Bronchial epithelial cell (primary cell): ENCODE measurements around the gene AKR1B1. TPM values are rescaled to one million over a fixed set of nuclear protein-coding genes. Genes with fewer than 3 reads are reported as not detected.

Source experiments
- DNase-seq: peaks from one replicate; pipeline ENCODE4 v3.0.0-alpha.2; 2010; ENCODE audit warnings: low read depth
- FAIRE-seq: peaks from 2 replicates; lab custom pipeline; 2011; peaks lifted over from hg19 to GRCh38; lab: Jason Lieb, UNC
- H3K27me3 ChIP-seq: 2 replicates; pipeline ENCODE4 v1.5.1; 2011; ENCODE audit warnings: low read length; ENCODE audit not compliant: control insufficient read depth, insufficient read depth
- H3K36me3 ChIP-seq: 2 replicates; pipeline ENCODE4 v1.5.1; 2011; ENCODE audit warnings: low read length; ENCODE audit not compliant: control insufficient read depth, insufficient read depth
- H3K4me3 ChIP-seq: 2 replicates; pipeline ENCODE4 v1.5.1; 2011; ENCODE audit warnings: mild to moderate bottlenecking, low read depth, low read length, control low read depth
- total RNA-seq: library from RNA; depleted of rRNA; stranded (reverse); fragments of >200 nt; gene quantifications from 2 replicates; pipeline ENCODE4 v1.2.1, GENCODE V29; 2014
- TF ChIP-seq, protein P1 (sequence below): IDR thresholded peaks from 2 replicates; pipeline ENCODE4 v1.5.1; 2011; ENCODE audit warnings: mild to moderate bottlenecking, moderate library complexity, low read length, control low read depth, inconsistent platforms; ENCODE audit not compliant: insufficient read depth, severe bottlenecking

The AKR1B1 gene
- total RNA-seq, 1 donor from 2014 or later = 77.1 TPM

DNA sequence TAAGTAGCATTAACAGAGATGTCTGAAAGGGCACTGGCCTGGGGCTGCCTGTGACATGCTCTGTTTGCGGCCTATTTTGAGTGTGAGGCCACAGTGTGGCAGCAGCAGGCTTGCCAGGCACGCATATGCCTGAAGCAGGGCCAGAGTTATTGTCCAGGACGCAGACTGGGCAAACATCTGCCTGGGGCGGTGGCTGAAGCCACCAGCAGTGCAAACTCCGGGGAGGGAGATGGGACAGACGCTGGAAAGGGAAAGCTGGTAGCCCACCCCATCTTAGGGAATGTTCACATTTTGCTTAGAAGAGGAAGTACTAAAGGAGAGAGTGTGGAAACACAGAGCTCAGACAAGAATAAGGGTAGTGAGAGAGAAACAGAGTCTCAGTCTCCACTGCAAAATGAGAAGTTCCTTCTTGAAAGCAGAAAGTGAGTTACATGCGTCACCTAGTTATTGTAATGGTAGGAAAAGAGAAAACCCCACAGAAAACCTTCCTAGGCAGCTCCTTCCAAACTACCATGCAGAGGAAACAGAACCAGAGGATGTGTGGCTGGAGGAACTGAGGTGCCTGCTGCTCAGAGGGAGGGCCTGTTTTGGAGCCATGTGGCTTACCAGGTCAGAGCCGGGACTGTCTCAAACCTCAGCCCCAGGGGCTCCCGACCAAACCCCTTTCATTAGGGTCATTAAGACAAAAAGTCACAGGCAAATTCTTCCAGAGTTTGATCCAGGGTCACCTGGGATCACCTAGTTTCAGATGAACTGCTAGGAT is 14.5 kb downstream of the AKR1B1 start:
- Histone ChIP-seq H3K4me3 (no peak overlapping the region), H3K27me3 (no peaks in the 10 kb centered on the region), H3K36me3 (peaks cover 18% of the 10 kb centered on the region)
- DNase-seq (no peak), FAIRE-seq (no peak)
- TF ChIP-seq, protein P1, sequence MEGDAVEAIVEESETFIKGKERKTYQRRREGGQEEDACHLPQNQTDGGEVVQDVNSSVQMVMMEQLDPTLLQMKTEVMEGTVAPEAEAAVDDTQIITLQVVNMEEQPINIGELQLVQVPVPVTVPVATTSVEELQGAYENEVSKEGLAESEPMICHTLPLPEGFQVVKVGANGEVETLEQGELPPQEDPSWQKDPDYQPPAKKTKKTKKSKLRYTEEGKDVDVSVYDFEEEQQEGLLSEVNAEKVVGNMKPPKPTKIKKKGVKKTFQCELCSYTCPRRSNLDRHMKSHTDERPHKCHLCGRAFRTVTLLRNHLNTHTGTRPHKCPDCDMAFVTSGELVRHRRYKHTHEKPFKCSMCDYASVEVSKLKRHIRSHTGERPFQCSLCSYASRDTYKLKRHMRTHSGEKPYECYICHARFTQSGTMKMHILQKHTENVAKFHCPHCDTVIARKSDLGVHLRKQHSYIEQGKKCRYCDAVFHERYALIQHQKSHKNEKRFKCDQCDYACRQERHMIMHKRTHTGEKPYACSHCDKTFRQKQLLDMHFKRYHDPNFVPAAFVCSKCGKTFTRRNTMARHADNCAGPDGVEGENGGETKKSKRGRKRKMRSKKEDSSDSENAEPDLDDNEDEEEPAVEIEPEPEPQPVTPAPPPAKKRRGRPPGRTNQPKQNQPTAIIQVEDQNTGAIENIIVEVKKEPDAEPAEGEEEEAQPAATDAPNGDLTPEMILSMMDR = peak; percentile 36

DNA sequence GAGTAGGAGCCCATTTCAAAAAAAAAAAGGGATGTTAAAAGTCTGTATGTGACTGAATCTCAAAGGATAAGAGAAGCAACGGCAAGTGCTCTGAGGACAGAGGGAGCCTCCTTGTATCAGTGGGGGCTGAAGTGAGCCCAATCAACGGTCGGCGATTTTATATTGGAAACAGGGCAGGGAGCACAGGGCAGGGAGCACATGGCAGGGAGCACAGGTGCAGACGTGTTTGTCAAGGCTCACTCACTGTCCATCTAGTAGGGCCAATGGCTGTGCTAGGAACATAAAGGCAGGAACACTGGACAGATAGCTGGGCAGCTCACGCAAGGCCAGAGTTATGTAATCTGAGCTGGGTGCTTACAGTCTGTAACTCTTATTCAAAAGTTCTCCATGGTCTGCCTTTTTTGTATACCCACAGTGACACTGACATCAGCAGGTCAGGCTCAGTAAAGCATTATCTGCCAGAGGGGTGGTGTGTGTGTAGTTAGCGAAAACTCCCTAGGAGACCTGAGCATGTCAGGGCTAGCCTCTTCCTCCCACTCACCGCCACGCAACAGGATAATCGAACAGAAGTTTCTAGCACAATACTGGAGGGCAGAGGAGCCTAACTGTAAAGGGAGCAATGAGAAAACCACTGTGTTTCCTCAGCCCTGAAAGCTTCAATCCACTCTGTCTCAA is 15.4 kb downstream of the AKR1B1 start:
- DNase-seq = peak; percentile 93
- Histone ChIP-seq H3K4me3 (no peak overlapping the region), H3K27me3 (no peaks in the 10 kb centered on the region), H3K36me3 (peaks cover 18% of the 10 kb centered on the region)
- TF ChIP-seq, protein P1 = no peak
- FAIRE-seq = no peak

DNA sequence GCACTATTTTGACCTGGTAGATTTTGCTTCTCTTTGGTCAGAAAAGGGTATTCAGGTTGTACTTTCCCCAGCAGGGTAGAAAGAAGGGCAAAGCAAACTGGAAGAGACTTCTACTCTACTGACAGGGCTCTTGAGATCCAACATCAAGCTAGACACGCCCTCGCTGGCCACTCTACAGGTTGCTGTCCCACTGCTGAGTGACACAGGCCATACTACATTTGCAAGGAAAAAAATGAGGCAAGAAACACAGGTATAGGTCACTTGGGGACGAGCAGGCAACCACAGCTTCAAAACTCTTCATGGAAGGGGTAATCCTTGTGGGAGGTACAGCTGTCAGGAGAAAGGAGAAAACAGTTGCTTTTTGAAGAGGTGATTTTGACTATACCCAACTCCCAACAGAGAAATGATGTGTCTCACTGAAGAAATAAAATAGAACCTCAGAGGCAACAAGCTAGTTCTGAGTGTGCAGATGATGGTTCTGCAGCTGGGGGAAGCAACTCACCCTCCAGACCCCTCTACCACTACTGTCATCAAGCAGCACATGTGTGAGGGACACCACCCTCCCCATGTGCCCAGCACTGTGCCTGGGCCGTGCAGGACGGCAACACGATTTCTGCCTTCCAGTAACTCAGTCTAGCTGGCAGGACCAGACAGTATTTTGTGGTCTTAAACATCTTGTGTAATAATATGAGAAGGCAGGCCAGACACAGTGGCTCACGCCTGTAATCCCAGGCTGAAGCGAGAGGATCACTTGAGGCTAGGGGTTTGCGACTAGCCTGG is 16.3 kb downstream of the AKR1B1 start:
- no peak for FAIRE-seq
- TF ChIP-seq, protein P1 = no peak
- no peak for DNase-seq

DNA sequence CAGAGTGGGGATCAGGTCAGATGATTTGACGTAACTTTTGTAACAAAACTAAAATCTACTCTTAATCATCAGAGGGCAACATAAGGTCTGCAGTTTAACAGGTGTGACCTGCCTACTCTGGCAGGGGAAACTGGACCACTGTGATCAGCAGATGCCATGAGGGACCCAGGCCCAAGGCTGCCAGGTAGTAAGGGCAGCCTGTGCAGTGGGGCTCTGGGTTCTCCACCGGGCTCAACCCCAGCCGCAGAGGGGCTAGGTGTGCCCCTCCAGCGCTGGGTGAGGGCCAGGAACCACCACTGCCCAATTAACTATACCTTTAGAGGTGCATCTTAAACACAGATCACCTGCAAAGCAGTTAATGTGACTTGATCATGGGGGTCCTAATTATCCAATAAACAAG is 17.6 kb downstream of the AKR1B1 start:
- Histone ChIP-seq H3K36me3 (peaks cover 5% of the 10 kb centered on the region), H3K27me3 (no peaks in the 10 kb centered on the region), H3K4me3 (no peak overlapping the region)
- no peak for FAIRE-seq
- no peak for DNase-seq
- TF ChIP-seq, protein P1 = no peak

More for the DNA sequence above, 16.3 kb downstream of the AKR1B1 start:
- H3K4me3 ChIP-seq = no peak overlapping the region
- H3K27me3 ChIP-seq = no peaks in the 10 kb centered on the region
- peaks cover 16% of the 10 kb centered on the region for H3K36me3 ChIP-seq

DNA sequence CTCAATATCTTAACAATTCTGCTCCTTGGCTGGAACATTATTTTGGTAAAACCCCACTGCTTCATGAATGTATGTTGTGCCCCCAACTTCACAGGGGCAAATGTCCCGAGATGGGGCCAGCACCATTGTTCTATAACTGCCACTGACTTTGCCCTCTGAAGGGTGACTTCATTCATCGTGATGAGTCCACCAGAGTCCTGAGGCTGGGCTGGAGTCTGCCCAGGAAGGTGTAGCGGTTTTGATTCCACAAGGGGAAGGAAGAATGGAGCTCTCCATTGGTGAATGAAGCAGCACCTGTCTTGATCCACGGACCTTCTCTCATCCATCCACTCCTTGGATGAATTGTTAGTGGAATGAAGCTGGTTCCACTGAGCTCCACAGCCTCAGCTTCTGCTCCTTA is 18.4 kb downstream of the AKR1B1 start:
- no peak overlapping the region for H3K4me3 ChIP-seq
- peaks cover 5% of the 10 kb centered on the region for H3K36me3 ChIP-seq
- no peak for DNase-seq
- TF ChIP-seq, protein P1 = no peak
- no peaks in the 10 kb centered on the region for H3K27me3 ChIP-seq
- FAIRE-seq = no peak
